Embryonic facial prominence (tissue), 1 donor: ENCODE data around the gene ABHD13.
"Not testable (repeated sequence)": the region's sequence is repeated elsewhere in the genome, so short reads cannot be mapped to it uniquely, and the experiment has no call there.

Experiments used
- DNase-seq: peaks from one replicate; pipeline ENCODE4 v3.0.0-alpha.2; 2016; ENCODE audit errors: extremely low spot score

ABHD13 gene

DNA sequence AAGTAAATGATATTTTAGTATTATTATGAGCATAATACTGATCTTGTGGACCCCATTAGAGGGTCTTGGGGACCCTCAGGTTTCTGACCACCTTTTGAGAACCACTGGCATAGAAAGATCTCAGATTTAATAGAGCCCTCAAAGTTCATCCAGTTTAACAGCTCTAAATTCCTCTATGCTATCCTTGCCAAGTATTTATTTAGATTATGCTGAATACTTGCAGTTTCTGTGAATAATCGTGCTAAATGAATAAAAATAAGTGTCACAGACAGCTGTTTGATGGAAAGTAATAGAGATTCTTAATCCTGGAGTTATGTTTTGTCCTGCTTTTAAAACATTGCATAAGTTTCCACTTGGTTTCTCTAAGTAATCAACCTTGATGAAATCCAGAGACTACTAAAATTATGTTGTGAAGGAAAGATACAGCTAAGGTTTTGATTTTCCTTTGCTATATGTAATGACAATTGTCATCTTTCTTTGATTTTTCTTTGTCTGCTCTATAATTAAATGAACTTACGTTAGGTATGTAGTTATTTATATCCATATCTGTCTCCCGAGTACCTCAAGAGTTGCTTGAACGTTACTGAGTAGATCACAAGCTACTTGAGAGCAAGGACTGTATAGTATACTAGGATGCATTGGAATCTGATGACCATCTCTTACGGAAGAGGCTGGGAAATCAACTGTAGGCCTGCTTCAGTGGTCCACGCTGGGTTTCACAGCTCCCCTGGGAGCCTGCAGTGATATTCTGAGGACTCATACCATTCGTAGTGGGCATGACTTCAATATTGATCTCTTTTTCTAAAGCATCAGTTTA lies 5.7 kb downstream of the ABHD13 start:
- DNase-seq = no peak

GRCh38 chr13:108225440-108225839 lies 7.2 kb downstream of the ABHD13 start:
- DNase-seq = no peak

GRCh38 chr13:108226184-108226583 lies 8.0 kb downstream of the ABHD13 start:
- DNase-seq = no peak

GRCh38 chr13:108227651-108228272 lies 9.6 kb downstream of the ABHD13 start:
- DNase-seq = no peak

DNA sequence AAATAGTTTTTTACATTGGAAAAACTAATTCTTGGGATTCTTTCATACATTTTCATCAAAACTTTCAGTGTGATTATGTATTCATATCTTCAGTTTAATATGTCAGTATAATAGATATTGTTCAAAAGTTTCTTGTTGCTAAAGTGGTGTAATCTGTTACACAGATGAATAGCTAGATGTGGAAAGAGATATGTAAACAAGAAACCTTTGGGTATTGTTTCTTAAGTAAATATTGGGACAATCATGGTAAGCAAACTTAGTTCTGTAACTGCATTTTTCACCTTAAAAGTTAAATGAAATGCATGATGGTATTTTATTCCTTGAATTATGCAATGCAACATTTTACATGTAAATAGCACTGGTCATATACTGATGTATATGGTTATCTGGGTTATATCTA lies 12.2 kb downstream of the ABHD13 start:
- no peak for DNase-seq

GRCh38 chr13:108249150-108249549 lies 31.0 kb downstream of the ABHD13 start:
- no peak for DNase-seq

- no peak for DNase-seq
Measured at GRCh38 chr13:108257248-108257647, 39.1 kb downstream of the ABHD13 start.

DNA sequence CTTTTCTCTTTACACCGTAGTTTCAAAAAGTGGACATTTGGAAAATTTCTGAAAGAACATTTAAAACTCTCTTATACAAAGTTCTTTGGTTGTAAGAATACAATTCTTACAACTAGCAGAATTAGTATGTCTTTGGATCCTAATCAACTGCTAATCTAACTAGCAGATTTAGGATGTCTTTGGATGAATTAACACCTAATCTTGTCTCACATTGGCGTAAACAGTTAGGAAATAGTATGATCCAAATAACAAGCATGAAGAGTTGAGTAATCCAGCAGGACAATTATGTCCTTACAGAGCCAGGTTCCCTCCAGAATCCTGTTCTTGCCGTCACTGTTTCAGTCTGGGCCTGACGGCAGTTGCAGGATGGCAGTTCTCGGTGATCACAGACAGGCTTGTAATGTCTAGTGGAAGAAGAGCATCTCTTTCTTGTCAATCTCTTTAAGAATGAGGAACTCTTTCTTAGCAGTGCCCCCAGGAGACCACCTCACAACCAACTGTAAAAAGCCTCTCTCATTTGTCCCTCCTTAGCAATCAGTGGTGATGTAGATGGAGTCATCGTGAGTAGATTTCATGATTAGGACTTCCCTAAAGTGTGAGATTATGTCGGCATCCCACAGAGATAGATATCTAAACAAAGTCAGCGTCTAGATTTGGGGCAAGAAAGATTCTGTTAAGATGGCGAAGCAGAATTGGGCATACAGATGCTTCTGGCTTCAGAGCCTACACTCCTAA lies 45.6 kb downstream of the ABHD13 start:
- no peak for DNase-seq

- DNase-seq = no peak
Measured at GRCh38 chr13:108266321-108266990, 48.3 kb downstream of the ABHD13 start.

DNA sequence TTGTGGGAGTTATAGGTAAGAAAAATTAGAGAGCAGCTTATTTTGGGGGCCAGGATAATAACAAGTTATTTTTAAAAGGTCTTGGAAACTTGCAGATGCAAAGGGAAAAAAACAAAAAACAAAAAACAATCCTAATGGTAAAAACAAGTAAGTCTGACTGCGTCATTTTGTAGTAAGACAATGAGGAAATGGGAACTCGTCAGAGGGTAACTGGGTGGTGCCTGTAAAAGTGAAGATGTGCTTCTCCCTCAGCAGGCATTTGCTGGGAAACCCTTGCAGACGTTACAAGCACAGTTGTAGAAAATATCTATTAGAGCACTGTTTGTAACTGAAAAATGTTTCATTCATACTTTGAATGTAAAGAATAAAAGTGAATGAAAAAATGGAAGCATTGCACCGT lies 49.2 kb downstream of the ABHD13 start:
- DNase-seq = no peak

GRCh38 chr13:108267855-108268254 lies 49.7 kb downstream of the ABHD13 start:
- DNase-seq = not testable (repeated sequence)

DNA sequence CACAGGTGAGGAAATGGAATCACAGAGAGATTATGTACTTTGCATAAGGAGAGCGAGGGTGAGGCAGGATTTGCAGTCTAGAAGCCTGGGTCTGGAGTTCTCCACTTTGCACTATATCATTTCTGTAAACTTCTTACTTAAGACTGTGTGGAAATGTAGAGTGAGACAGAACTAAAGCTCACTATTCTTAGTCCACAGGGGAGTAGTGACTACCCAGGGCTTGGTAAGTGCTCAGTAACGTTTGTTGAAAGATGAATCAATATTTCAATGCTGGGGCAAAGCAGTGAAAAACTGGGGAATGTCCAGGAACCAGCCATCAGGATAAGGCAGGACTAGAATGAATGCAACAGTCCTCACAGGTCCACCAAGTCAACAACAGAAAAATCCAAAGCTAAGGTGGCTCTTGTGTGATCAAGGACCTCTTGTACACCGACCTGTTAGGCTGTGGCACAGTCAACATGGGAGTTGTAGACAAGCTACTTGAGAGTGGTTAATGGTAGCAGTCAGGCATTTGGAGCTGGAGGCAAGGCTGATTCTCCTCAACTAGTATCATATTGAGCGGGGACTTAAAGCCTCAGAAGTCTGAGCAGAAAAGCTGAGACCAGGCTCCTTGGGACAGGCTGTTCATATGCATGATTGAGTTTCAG lies 50.4 kb downstream of the ABHD13 start:
- no peak for DNase-seq

DNA sequence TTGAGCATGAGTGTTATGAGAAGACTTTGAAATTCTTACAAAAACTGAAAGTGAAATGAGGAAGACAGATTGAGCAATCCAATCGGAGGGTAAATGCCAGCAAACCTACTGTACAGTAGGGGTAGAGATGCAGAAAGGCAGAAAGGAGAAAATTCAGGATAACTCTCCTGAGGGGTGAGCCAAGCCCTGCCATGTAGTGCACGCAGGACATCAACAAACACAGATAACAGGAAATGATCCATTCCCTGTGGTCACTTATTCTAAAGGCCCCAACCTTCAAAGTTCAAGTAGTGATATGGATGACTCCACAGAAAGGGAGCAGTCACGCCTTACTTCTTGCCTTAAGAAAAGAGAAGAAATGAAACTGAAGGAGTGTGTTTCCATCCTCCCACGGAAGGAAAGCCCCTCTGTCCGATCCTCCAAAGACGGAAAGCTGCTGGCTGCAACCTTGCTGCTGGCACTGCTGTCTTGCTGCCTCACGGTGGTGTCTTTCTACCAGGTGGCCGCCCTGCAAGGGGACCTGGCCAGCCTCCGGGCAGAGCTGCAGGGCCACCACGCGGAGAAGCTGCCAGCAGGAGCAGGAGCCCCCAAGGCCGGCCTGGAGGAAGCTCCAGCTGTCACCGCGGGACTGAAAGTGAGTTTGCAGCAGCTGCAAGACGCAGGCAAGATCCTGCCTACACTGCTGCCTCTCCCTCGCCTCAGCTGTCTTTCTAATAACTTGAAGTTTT lies 51.6 kb downstream of the ABHD13 start, which contains the start of gene TNFSF13B:
Gene TNFSF13B, plus strand, starts transcription at position 118 of the 728 bp plus-strand sequence. Its CDS starts 178 bp downstream, at position 296.
- DNase-seq = no peak

- no peak for DNase-seq
Measured at GRCh38 chr13:108270442-108270841, 52.2 kb downstream of the ABHD13 start.

- no peak for DNase-seq
Measured at GRCh38 chr13:108272333-108272732, 54.1 kb downstream of the ABHD13 start.

- no peak for DNase-seq
Measured at GRCh38 chr13:108273429-108274118, 55.4 kb downstream of the ABHD13 start.

GRCh38 chr13:108274718-108275117 lies 56.5 kb downstream of the ABHD13 start:
- DNase-seq = no peak

DNA sequence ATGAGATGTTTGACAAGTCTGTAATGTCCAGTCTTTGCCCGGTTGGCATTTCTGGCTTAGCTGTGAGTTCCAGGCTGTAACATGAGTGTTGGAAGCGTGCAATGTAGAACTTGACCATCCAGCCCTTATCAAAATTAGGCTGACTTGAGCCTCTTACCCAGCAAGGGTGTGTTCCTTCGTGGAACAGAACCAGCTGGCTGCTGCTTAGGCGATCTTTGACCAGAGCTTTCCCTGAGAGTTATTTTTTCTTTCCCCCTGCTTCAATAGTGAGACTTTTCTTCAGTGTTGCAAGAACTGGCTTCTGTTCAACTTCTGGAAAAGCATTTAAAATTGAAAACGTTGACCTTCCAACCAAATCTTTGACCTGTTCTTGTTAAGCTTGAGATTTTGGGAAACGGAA lies 57.9 kb downstream of the ABHD13 start:
- DNase-seq = no peak

GRCh38 chr13:108278466-108278865 lies 60.3 kb downstream of the ABHD13 start:
- DNase-seq = no peak

GRCh38 chr13:108281901-108282300 lies 63.7 kb downstream of the ABHD13 start:
- no peak for DNase-seq
